LNCAP (cell line): ENCODE measurements around the gene MED9.

Experiments used
- TF ChIP-seq, protein P1 (sequence below): fragments of 450-650 bp; IDR thresholded peaks from 2 replicates; pipeline ENCODE4 v1.5.1; 2017; ENCODE audit warnings: mild to moderate bottlenecking

Gene MED9

DNA sequence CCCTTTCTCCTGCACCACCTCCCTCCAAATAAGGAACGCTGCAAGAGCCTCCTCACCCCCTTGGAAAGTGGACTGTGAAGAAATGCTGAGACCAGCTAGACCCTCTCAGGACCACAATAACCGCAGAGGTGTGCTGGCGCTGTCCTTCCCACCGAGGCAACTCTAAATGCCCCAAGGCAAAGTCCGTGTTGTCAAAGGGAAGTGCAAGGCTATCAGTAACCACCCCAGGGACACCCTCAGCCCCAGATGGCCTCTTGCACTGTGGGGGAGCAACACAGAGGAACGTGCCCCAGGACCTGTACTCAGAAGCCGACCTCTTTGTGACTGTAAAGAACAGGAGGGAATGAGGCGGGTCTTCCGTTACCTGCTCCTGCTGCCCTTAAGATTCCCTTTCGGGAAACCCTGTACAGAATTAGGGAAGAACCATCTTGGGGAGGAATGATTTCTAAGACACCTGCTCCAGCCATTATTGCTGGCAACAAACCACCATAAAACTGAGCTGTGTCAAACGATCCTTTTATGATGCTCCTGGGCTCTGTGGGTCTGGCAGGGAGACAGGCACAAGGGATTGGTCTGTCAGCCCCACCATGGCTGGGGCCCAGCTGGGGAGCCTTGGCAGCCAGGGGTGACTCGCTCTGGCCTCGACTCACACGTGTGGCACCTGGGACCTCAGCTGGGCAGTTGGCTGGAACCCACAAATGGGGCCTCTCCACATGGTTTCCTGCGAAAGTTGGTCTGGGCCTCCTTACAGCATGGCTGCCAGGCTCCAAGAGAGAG, 14.6 kb upstream of the MED9 start:
- TF ChIP-seq, protein P1, sequence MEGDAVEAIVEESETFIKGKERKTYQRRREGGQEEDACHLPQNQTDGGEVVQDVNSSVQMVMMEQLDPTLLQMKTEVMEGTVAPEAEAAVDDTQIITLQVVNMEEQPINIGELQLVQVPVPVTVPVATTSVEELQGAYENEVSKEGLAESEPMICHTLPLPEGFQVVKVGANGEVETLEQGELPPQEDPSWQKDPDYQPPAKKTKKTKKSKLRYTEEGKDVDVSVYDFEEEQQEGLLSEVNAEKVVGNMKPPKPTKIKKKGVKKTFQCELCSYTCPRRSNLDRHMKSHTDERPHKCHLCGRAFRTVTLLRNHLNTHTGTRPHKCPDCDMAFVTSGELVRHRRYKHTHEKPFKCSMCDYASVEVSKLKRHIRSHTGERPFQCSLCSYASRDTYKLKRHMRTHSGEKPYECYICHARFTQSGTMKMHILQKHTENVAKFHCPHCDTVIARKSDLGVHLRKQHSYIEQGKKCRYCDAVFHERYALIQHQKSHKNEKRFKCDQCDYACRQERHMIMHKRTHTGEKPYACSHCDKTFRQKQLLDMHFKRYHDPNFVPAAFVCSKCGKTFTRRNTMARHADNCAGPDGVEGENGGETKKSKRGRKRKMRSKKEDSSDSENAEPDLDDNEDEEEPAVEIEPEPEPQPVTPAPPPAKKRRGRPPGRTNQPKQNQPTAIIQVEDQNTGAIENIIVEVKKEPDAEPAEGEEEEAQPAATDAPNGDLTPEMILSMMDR = no peak

DNA sequence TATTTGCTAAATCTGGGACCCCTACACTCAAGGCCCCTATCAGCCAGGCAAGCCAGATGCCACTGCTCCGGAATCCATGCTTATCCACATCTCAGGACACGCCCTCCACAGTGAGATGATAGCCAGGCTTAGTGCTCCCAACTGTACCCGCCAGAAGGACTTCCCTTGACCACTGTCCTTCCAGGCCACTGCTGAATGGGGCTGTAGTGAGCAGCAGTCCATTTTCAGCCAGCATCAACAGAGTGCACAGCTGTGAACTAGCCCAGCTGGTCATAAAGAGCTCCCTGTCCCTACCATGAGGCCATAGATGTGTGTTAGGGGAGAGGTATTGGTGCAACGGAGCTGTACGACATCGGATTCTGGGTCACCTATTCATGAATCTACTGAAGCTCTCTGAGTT, 13.0 kb upstream of the MED9 start:
- TF ChIP-seq, protein P1 = no peak

DNA sequence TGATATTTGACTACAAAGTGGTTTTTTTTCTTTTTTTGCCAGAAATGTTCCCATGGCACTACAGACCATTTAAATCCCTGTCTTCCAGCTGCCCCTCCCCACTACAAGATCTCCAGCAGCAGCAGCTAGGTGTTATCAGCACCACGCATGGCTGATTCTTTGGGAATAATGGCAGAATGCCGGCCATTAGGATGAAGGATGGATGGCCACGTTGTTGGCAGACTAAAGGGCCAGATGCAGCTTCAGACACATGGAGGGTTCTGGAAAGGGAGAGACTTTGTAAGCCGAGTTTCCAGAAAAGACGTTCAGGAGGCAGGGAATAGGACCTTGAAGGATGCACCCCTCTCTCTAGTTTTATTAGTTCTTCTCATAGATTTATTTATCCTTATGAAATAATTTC, 10.3 kb upstream of the MED9 start:
- TF ChIP-seq, protein P1 = no peak

DNA sequence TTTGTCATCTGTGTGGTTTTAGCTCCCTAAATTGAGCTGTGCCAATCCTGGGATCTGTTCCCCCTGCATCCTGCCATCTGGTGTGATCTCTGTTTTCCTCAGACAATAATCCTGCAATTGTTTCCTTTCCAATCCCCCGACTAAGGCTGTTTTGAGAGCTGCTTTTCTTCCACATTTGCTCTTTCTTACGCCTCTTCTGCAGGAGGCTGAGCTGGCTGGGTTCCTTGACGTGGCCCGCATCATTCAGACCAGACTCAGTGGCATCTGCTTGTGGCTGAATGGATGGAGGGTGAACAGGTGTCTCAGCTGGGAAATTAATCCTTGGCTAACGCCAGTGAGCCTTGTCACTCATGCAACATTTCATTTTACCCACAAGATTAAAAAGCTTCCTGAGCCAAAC, 9.8 kb upstream of the MED9 start:
- TF ChIP-seq, protein P1 = no peak

DNA sequence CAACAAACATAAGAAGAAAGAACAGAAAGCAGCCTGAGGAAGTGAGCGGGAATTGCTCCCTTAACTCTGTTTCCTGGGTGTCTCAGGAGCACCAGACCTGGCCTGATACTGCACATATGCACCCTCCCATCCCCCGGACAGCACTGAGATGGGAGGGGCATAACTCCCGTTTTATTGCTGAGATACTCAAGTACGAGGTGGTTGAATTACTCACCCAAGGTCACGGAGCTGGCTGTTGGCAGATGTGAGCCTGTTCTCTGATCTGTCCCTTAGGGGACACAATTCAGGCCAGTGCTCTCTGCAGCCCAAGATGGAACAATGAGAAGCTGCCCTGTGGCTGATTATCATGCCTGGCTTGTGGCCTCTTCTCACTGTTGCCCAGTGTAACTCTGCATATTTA, 9.1 kb upstream of the MED9 start:
- TF ChIP-seq, protein P1 = no peak

DNA sequence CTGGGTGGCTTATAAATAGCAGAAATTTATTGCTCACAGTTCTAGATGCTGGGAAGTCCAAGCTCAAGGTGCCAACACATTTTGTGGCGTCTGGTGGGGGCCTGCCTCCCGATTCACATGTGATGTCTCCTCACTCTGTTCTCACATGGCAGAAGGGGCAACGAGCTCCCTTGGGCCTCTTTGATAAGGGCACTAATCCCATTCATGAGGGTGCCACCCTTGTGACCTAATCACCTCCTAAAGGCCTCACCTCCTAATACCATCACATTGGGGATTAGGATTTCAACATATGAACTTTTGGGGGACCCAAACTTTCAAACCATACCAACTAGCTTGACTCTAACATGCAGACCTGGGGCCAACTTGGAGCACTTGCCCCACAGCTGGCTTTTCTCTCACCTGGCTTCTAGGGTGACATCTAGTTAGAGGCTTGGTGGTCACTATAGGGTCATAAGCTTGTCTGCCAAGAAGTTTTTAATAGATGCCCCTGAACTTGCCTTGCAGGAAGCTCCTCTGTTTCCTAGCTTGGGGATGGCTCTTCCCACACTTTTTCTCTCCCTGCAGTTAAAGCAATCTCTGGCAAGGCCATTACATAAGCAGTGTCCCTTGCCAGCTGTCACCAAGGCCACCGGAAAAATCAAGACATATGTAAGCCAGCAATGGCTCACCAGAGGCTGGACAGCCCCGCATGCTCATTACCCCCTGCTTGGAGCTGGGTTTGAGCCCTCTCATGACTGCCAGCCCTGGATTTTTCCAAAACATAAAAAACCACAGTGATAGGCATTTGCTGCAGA, 8.4 kb upstream of the MED9 start:
- TF ChIP-seq, protein P1 = no peak

DNA sequence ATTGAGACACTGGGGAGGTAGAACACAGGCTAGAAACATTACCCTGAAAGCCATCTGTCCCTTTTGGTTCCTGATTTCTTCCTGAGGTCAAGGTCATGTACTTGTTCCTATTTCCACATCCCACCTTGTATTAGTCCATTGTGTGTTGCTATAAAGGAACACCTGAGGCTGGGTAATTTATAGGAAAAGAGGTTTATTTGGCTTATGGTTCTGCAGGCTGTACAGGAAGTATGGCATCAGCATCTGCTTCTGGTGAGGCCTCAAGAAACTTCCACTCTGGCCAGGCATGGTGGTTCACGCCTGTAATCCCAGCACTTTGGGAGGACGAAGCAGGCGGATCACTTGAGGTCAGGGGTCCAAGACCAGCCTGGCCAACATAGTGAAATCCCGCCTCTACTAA, 7.4 kb upstream of the MED9 start:
- TF ChIP-seq, protein P1 = no peak
